ENCODE results near the gene CALR. TPM values are rescaled to one million over a fixed set of nuclear protein-coding genes. Genes with fewer than 3 reads are reported as not detected.
A peak's percentile ranks its signal among the peaks of the same experiment; 100 is the strongest.
"Not testable (repeated sequence)": the region's sequence is repeated elsewhere in the genome, so short reads cannot be mapped to it uniquely, and the experiment has no call there.

CALR gene
- total RNA-seq, 3 donors from 2014 or later (not counting 1 experiment from before 2014, with no cell fraction given), result 588 to 813 (median 763) TPM

GRCh38 chr19:12913011-12913561, 25.3 kb upstream of the CALR start:
- no peaks in the 10 kb centered on the region for H3K9me3 Mint-ChIP-seq
- TF ChIP-seq CTCF (IDR thresholded peaks at IDR 0.05), result no peak
- peak overlapping the region; percentile 83 to 88 for H3K27ac Mint-ChIP-seq
- no peak overlapping the region for H3K27ac ChIP-seq (ENCODE audit: low read length)
- H3K4me1 ChIP-seq (ENCODE audit: control insufficient read depth, insufficient read depth, low read length), result peaks cover 20% of the 10 kb centered on the region
- DNase-seq (no peak), ATAC-seq (no peak)
- no peak overlapping the region for H3K4me3 Mint-ChIP-seq
- WGBS (ENCODE audit: insufficient coverage), result 55% methylated on average over 22 of the region's 22 CpGs
- H3K27me3 ChIP-seq (ENCODE audit: control insufficient read depth, insufficient read depth, low read length), result no peaks in the 10 kb centered on the region
- no peaks in the 10 kb centered on the region for H3K9me3 ChIP-seq (ENCODE audit: control insufficient read depth, insufficient read depth, low read length)
- no peaks in the 10 kb centered on the region for H3K36me3 ChIP-seq (ENCODE audit: control insufficient read depth, insufficient read depth, low read length)
- H3K4me1 Mint-ChIP-seq, result peaks cover 10 to 22% of the 10 kb centered on the region in 2 donors
- intact Hi-C loops (cut with micrococcal nuclease), result no loop called here
- H3K27me3 Mint-ChIP-seq (ENCODE audit: low read depth in 2 of 2), result no peaks in the 10 kb centered on the region
- H3K4me3 ChIP-seq (ENCODE audit: low read length), result no peak overlapping the region
- no peaks in the 10 kb centered on the region for H3K36me3 Mint-ChIP-seq

- Mint-ChIP-seq H3K4me3 (peak overlapping the region; percentile 55), H3K27me3 (ENCODE audit: low read depth in 2 of 2) (no peaks in the 10 kb centered on the region), H3K4me1 (peaks cover 13 to 21% of the 10 kb centered on the region in 2 donors), H3K9me3 (no peaks in the 10 kb centered on the region), H3K36me3 (no peaks in the 10 kb centered on the region), H3K27ac (peak overlapping the region; percentile 83 to 88)
- WGBS (ENCODE audit: insufficient coverage), result 35% methylated on average over 11 of the region's 12 CpGs
- no peak overlapping the region for H3K4me3 ChIP-seq (ENCODE audit: low read length)
- H3K27ac ChIP-seq (ENCODE audit: low read length), result peak overlapping the region; percentile 72
- no peaks in the 10 kb centered on the region for H3K27me3 ChIP-seq (ENCODE audit: control insufficient read depth, insufficient read depth, low read length)
- ATAC-seq, result peak; percentile 75 to 84 (median 80)
- no peak for TF ChIP-seq CTCF (IDR thresholded peaks at IDR 0.05)
- H3K9me3 ChIP-seq (ENCODE audit: control insufficient read depth, insufficient read depth, low read length), result no peaks in the 10 kb centered on the region
- H3K4me1 ChIP-seq (ENCODE audit: control insufficient read depth, insufficient read depth, low read length), result peaks cover 28% of the 10 kb centered on the region
- DNase-seq, result peak; percentile 25 to 79
- no peaks in the 10 kb centered on the region for H3K36me3 ChIP-seq (ENCODE audit: control insufficient read depth, insufficient read depth, low read length)
- intact Hi-C loops (cut with micrococcal nuclease), result no loop called here
Observed at GRCh38 chr19:12913851-12914690, 24.3 kb upstream of the CALR start.

GRCh38 chr19:12915860-12916259, 22.5 kb upstream of the CALR start:
- intact Hi-C loops (cut with micrococcal nuclease); H3K4me3 ChIP-seq (ENCODE audit: low read length); H3K9me3 ChIP-seq (ENCODE audit: control insufficient read depth, insufficient read depth, low read length); H3K27ac ChIP-seq (ENCODE audit: low read length); H3K9me3 Mint-ChIP-seq; H3K4me3 Mint-ChIP-seq; H3K36me3 Mint-ChIP-seq; DNase-seq; H3K27me3 ChIP-seq (ENCODE audit: control insufficient read depth, insufficient read depth, low read length); H3K27me3 Mint-ChIP-seq (ENCODE audit: low read depth in 2 of 2); ATAC-seq; H3K36me3 ChIP-seq (ENCODE audit: control insufficient read depth, insufficient read depth, low read length): not testable (repeated sequence)
- Mint-ChIP-seq H3K4me1 (peaks cover 17 to 28% of the 10 kb centered on the region in 2 donors), H3K27ac (peak overlapping the region in 1 of 2 donors; percentile 54)
- WGBS (ENCODE audit: insufficient coverage), result 90% methylated on average over 4 of the region's 4 CpGs
- peaks cover 35% of the 10 kb centered on the region for H3K4me1 ChIP-seq (ENCODE audit: control insufficient read depth, insufficient read depth, low read length)

GRCh38 chr19:12918253-12918652, 20.2 kb upstream of the CALR start:
- Mint-ChIP-seq H3K36me3 (peaks cover 6% of the 10 kb centered on the region), H3K27me3 (ENCODE audit: low read depth in 2 of 2) (no peaks in the 10 kb centered on the region), H3K27ac (peak overlapping the region; percentile 84 to 89), H3K4me1 (peaks cover 17 to 26% of the 10 kb centered on the region in 2 donors), H3K4me3 (peak overlapping the region; percentile 85), H3K9me3 (no peaks in the 10 kb centered on the region)
- Histone ChIP-seq H3K27ac (ENCODE audit: low read length) (no peak overlapping the region), H3K4me1 (ENCODE audit: control insufficient read depth, insufficient read depth, low read length) (peaks cover 31% of the 10 kb centered on the region), H3K36me3 (ENCODE audit: control insufficient read depth, insufficient read depth, low read length) (peaks cover 10% of the 10 kb centered on the region), H3K9me3 (ENCODE audit: control insufficient read depth, insufficient read depth, low read length) (no peaks in the 10 kb centered on the region), H3K4me3 (ENCODE audit: low read length) (no peak overlapping the region), H3K27me3 (ENCODE audit: control insufficient read depth, insufficient read depth, low read length) (no peaks in the 10 kb centered on the region)
- DNase-seq (no peak), ATAC-seq (no peak)
- TF ChIP-seq CTCF (IDR thresholded peaks at IDR 0.05), result no peak
- intact Hi-C loops (cut with micrococcal nuclease), result loop anchor here (2.0 kb wide), 2 partner anchors 15 to 27 kb away; partner anchors contain the start of genes FARSA and GCDH
- whole genome bisulfite sequencing (ENCODE audit: insufficient coverage), result 96% methylated on average over 14 of the region's 14 CpGs
